Measurements from ENCODE around the gene GATB.

Gene GATB

DNA sequence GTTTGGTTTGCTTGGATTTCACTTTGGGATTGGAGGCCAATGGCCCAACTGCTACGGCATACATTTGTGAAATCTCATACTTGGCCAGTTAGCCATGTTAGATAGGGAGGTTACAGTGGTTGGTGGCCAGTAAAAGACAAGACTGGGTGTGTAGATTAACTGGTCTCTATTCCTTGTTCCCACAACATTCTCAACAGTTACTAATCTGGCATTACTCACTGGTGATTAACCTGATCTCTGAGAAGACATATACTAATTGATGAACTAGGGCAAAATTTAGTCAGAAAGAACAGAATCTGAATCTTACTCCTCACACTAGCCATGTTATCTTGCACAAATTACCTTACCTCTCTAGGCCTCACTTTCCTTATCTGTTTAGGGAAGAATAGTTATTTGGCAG, 33.4 kb downstream of the GATB start:
- peaks cover 0 to 10% (median 4%) of the 10 kb centered on the region in 4 experiments for H3K4me1 ChIP-seq (ENCODE audit: control extremely low read depth in 1 of 4, control insufficient read depth in 4 of 4, insufficient read depth in 4 of 4, low read length in 3 of 4)
- H3K27ac ChIP-seq (ENCODE audit: insufficient read depth in 1 of 2, low read depth in 1 of 2, low read length in 2 of 2, poor library complexity in 1 of 2, severe bottlenecking in 2 of 2): no peak overlapping the region
- H3K4me3 ChIP-seq (ENCODE audit: control insufficient read depth in 1 of 7, extremely low read depth in 1 of 7, insufficient read depth in 4 of 7, low read depth in 2 of 7, low read length in 6 of 7): no peak overlapping the region
- CTCF ChIA-PET: no interaction called here
- POLR2A ChIA-PET: no interaction called here
- DNase-seq: no peak
- H3K9me3 ChIP-seq (ENCODE audit: control extremely low read depth in 1 of 5, control insufficient read depth in 4 of 5, insufficient read depth in 2 of 5, low read depth in 1 of 5, low read length in 4 of 5): no peaks in the 10 kb centered on the region
- no CpG with 5 or more reads among the region's 1 CpG for WGBS (ENCODE audit: insufficient coverage)
- peaks cover 0 to 8% (median 2%) of the 10 kb centered on the region in 4 experiments for H3K36me3 ChIP-seq (ENCODE audit: control insufficient read depth in 4 of 4, insufficient read depth in 4 of 4, low read length in 3 of 4)
- H3K27me3 ChIP-seq (replicated peaks in 2 of 5; ENCODE audit: control insufficient read depth in 4 of 5, insufficient read depth in 5 of 5, low read length in 4 of 5): no peaks in the 10 kb centered on the region

DNA sequence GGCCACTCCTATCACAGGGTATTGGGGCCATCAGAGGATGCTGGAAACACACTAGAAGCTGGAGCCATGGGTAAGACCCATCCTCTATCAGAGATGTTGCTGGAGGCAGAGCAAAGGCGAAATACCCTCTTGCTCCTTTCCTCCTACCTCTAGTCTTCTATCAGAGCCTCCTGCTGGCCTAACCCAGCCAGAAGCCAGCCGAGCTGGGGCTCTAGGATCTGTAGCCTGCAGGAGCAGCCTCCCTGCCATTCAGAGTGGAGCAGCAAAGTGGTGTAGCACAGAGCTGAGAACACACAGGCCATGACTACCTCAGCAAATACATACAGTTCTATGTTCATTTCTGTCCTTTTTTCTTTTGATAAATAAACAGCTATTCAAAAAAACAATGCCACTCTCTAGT, 35.7 kb downstream of the GATB start:
- 92% methylated on average over 2 of the region's 2 CpGs for WGBS (ENCODE audit: insufficient coverage)
- ChIA-PET POLR2A (no interaction called here), CTCF (no interaction called here)
- H3K4me1 ChIP-seq (ENCODE audit: control extremely low read depth in 1 of 4, control insufficient read depth in 4 of 4, insufficient read depth in 4 of 4, low read length in 3 of 4): peaks cover 0 to 10% (median 4%) of the 10 kb centered on the region in 4 experiments
- no peaks in the 10 kb centered on the region for H3K9me3 ChIP-seq (ENCODE audit: control extremely low read depth in 1 of 5, control insufficient read depth in 4 of 5, insufficient read depth in 2 of 5, low read depth in 1 of 5, low read length in 4 of 5)
- H3K36me3 ChIP-seq (ENCODE audit: control insufficient read depth in 4 of 4, insufficient read depth in 4 of 4, low read length in 3 of 4): peaks cover 0 to 9% (median 2%) of the 10 kb centered on the region in 4 experiments
- H3K27me3 ChIP-seq (replicated peaks in 2 of 5; ENCODE audit: control insufficient read depth in 4 of 5, insufficient read depth in 5 of 5, low read length in 4 of 5): no peaks in the 10 kb centered on the region
- no peak overlapping the region for H3K4me3 ChIP-seq (ENCODE audit: control insufficient read depth in 1 of 7, extremely low read depth in 1 of 7, insufficient read depth in 4 of 7, low read depth in 2 of 7, low read length in 6 of 7)
- no peak for DNase-seq
- H3K27ac ChIP-seq (ENCODE audit: insufficient read depth in 1 of 2, low read depth in 1 of 2, low read length in 2 of 2, poor library complexity in 1 of 2, severe bottlenecking in 2 of 2): no peak overlapping the region

DNA sequence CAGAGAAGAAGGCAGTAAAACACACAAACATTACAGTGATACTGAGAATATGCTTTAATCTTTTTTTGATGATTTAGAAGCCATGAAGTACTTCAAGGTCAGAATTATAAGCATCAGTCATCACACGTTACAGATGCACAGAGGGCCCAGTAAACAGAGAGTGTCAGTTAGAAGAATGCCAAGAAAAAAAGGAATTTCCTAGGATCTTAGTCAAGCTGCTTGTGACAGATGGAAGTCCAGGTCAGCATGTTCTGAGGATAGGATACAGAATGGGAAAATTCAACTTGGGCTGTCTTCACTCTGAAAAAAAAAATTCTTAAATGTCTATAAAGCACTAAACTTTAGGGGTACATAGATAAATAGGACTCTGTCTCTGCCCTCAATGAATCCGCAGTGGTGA, 38.9 kb downstream of the GATB start:
- 100% methylated on average over 1 of the region's 2 CpGs for WGBS (ENCODE audit: insufficient coverage)
- peaks cover 0 to 23% (median 7%) of the 10 kb centered on the region in 4 experiments for H3K36me3 ChIP-seq (ENCODE audit: control insufficient read depth in 4 of 4, insufficient read depth in 4 of 4, low read length in 3 of 4)
- DNase-seq: no peak
- H3K27me3 ChIP-seq (replicated peaks in 2 of 5; ENCODE audit: control insufficient read depth in 4 of 5, insufficient read depth in 5 of 5, low read length in 4 of 5): no peaks in the 10 kb centered on the region
- no peak overlapping the region for H3K27ac ChIP-seq (ENCODE audit: insufficient read depth in 1 of 2, low read depth in 1 of 2, low read length in 2 of 2, poor library complexity in 1 of 2, severe bottlenecking in 2 of 2)
- peaks cover 0 to 10% (median 4%) of the 10 kb centered on the region in 4 experiments for H3K4me1 ChIP-seq (ENCODE audit: control extremely low read depth in 1 of 4, control insufficient read depth in 4 of 4, insufficient read depth in 4 of 4, low read length in 3 of 4)
- CTCF ChIA-PET: interaction anchor here (1.5 kb wide), 1 partner anchor 9 kb away, joined by 3 read pairs; no protein-coding TSS in a partner anchor
- no peaks in the 10 kb centered on the region for H3K9me3 ChIP-seq (ENCODE audit: control extremely low read depth in 1 of 5, control insufficient read depth in 4 of 5, insufficient read depth in 2 of 5, low read depth in 1 of 5, low read length in 4 of 5)
- H3K4me3 ChIP-seq (ENCODE audit: control insufficient read depth in 1 of 7, extremely low read depth in 1 of 7, insufficient read depth in 4 of 7, low read depth in 2 of 7, low read length in 6 of 7): no peak overlapping the region
- POLR2A ChIA-PET: no interaction called here

DNA sequence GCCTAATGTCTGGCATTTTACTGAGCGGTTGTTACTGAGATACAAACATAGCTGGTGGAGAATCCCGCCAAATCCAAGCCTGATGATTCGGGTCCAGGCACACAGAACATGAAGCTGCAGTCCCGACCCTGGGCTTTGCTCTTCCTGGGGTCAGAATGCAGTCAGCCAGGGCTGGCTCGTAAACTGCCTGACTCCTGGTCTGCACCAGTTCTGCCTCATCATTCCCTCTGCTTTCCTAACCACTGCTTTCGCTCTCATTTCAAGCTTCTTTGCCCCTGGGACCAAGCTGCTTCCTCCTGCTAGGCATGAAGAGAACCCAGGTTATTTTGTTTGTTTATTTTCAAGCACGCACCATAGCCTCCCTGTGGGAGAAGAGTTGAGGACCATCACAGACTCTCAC, 39.3 kb downstream of the GATB start:
- 94% methylated on average over 6 of the region's 7 CpGs for WGBS (ENCODE audit: insufficient coverage)
- Histone ChIP-seq H3K9me3 (ENCODE audit: control extremely low read depth in 1 of 5, control insufficient read depth in 4 of 5, insufficient read depth in 2 of 5, low read depth in 1 of 5, low read length in 4 of 5) (no peaks in the 10 kb centered on the region), H3K27me3 (replicated peaks in 2 of 5; ENCODE audit: control insufficient read depth in 4 of 5, insufficient read depth in 5 of 5, low read length in 4 of 5) (no peaks in the 10 kb centered on the region), H3K27ac (ENCODE audit: insufficient read depth in 1 of 2, low read depth in 1 of 2, low read length in 2 of 2, poor library complexity in 1 of 2, severe bottlenecking in 2 of 2) (no peak overlapping the region), H3K4me1 (ENCODE audit: control extremely low read depth in 1 of 4, control insufficient read depth in 4 of 4, insufficient read depth in 4 of 4, low read length in 3 of 4) (peaks cover 0 to 10% (median 4%) of the 10 kb centered on the region in 4 experiments), H3K4me3 (ENCODE audit: control insufficient read depth in 1 of 7, extremely low read depth in 1 of 7, insufficient read depth in 4 of 7, low read depth in 2 of 7, low read length in 6 of 7) (no peak overlapping the region), H3K36me3 (ENCODE audit: control insufficient read depth in 4 of 4, insufficient read depth in 4 of 4, low read length in 3 of 4) (peaks cover 0 to 27% (median 9%) of the 10 kb centered on the region in 4 experiments)
- ChIA-PET POLR2A (no interaction called here), CTCF (interaction anchor here (1.5 kb wide), 1 partner anchor 8 kb away, joined by 3 read pairs; no protein-coding TSS in a partner anchor)
- no peak for DNase-seq

DNA sequence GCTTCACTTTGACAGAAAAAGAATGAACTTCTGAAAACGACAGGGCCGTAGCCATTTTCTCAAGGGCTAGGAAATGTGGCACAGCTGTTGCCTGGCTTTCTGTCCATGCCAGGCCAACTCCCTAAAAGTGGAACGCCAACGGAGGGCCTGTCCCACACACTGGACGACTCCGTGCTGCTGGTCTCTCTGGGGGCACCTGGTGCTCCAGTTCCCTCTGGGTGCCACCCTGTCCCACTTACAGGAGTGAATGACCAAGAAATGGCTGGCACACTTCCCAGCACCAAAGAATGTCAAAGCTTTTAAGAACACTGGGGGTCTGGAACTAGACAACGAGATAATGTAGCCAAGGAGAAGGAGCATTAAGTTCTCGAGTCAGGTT, 40.9 kb downstream of the GATB start:
- no peak overlapping the region for H3K4me3 ChIP-seq (ENCODE audit: control insufficient read depth in 1 of 7, extremely low read depth in 1 of 7, insufficient read depth in 4 of 7, low read depth in 2 of 7, low read length in 6 of 7)
- ChIA-PET CTCF (no interaction called here), POLR2A (no interaction called here)
- H3K4me1 ChIP-seq (ENCODE audit: control extremely low read depth in 1 of 4, control insufficient read depth in 4 of 4, insufficient read depth in 4 of 4, low read length in 3 of 4): peaks cover 0 to 7% (median 3%) of the 10 kb centered on the region in 4 experiments
- no peak for DNase-seq
- 100% methylated on average over 8 of the region's 8 CpGs for WGBS (ENCODE audit: insufficient coverage)
- no peaks in the 10 kb centered on the region for H3K9me3 ChIP-seq (ENCODE audit: control extremely low read depth in 1 of 5, control insufficient read depth in 4 of 5, insufficient read depth in 2 of 5, low read depth in 1 of 5, low read length in 4 of 5)
- H3K27ac ChIP-seq (ENCODE audit: insufficient read depth in 1 of 2, low read depth in 1 of 2, low read length in 2 of 2, poor library complexity in 1 of 2, severe bottlenecking in 2 of 2): no peak overlapping the region
- no peaks in the 10 kb centered on the region for H3K27me3 ChIP-seq (replicated peaks in 2 of 5; ENCODE audit: control insufficient read depth in 4 of 5, insufficient read depth in 5 of 5, low read length in 4 of 5)
- peaks cover 0 to 37% (median 16%) of the 10 kb centered on the region in 4 experiments for H3K36me3 ChIP-seq (ENCODE audit: control insufficient read depth in 4 of 4, insufficient read depth in 4 of 4, low read length in 3 of 4)

DNA sequence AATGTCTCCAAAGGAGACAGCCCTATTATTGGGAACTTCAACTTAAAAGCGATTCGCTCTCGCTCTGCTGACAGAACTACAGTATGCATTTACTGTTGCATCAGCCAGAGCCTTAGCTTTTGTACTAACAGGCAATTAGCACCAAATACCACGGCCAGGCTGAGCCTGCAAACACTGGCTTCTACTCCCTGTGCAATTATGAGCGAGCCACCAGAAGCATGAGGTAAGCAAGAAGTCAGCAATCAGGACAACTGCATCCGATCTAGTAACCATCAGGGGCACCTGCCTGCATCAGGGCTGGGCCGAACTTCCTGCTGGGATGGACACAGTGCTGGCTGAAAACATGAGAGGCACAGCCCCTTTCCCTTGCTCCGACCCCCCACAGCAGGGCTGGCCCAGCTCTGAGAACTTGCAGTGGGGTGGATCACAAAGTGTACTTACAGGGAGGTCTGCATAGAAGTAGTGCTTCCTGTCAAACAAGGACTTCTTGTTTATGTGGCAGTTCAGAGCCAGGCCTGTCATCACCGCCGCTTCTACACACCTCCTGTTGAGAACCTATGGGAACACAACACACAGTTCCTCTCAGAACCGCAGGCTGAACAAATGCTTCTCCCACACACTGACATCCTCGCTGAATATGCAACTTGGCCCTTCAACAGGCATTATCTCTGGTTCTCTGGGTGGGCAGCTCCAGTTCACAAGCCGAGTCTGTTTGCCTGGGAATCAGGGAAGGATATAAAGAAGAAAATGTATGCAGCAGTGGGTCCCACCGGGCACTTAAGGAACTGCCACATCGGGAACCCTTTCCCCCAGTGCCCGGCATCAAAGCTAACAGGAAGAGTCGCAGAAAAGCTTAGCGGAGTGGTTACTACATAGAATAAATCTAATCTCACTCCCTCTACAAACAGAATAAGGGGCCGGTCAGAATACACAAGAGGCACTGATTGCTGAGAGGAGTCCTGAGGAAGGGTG, 41.5 kb downstream of the GATB start:
- WGBS (ENCODE audit: insufficient coverage): 96% methylated on average over 18 of the region's 19 CpGs
- no peak overlapping the region for H3K27ac ChIP-seq (ENCODE audit: insufficient read depth in 1 of 2, low read depth in 1 of 2, low read length in 2 of 2, poor library complexity in 1 of 2, severe bottlenecking in 2 of 2)
- peaks cover 0 to 2% (median 0%) of the 10 kb centered on the region in 4 experiments for H3K4me1 ChIP-seq (ENCODE audit: control extremely low read depth in 1 of 4, control insufficient read depth in 4 of 4, insufficient read depth in 4 of 4, low read length in 3 of 4)
- H3K9me3 ChIP-seq (ENCODE audit: control extremely low read depth in 1 of 5, control insufficient read depth in 4 of 5, insufficient read depth in 2 of 5, low read depth in 1 of 5, low read length in 4 of 5): no peaks in the 10 kb centered on the region
- no peak overlapping the region for H3K4me3 ChIP-seq (ENCODE audit: control insufficient read depth in 1 of 7, extremely low read depth in 1 of 7, insufficient read depth in 4 of 7, low read depth in 2 of 7, low read length in 6 of 7)
- peaks cover 0 to 40% (median 17%) of the 10 kb centered on the region in 4 experiments for H3K36me3 ChIP-seq (ENCODE audit: control insufficient read depth in 4 of 4, insufficient read depth in 4 of 4, low read length in 3 of 4)
- no peak for DNase-seq
- ChIA-PET POLR2A (no interaction called here), CTCF (no interaction called here)
- no peaks in the 10 kb centered on the region for H3K27me3 ChIP-seq (replicated peaks in 2 of 5; ENCODE audit: control insufficient read depth in 4 of 5, insufficient read depth in 5 of 5, low read length in 4 of 5)

DNA sequence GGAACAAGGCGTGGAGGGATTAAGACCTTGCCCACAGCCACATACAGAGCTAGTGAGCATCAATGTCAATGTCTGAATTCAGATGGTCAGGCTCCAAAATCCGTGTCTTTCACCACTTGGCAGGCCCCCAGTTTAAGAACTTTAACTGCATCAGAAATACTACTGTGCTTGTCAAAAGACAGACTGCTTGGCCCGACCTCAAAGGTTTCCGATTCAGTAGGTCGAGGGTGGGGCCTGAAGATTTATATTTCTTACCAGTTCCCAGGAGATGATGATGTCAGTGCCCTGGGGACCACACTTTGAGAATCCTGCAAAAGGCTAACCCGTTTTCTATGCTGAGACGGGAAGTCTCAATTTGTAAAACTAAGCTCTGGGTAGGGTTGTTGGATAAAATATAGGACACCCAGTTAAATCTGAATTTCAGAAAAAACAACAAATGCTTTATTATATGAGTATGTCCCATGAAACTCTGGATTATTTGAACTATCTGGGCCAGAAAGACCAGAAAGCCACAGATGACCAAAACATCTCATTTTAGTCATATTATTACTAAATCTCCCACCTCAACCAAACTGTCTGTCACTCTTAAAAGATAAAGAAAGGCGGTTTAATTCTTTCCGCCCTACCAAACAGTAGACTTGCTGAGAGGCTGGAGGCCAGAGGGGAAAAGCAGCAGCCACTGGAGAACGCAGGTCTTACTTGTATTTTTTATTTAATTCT, 42.7 kb downstream of the GATB start:
- Histone ChIP-seq H3K27ac (ENCODE audit: insufficient read depth in 1 of 2, low read depth in 1 of 2, low read length in 2 of 2, poor library complexity in 1 of 2, severe bottlenecking in 2 of 2) (no peak overlapping the region), H3K27me3 (replicated peaks in 2 of 5; ENCODE audit: control insufficient read depth in 4 of 5, insufficient read depth in 5 of 5, low read length in 4 of 5) (no peaks in the 10 kb centered on the region), H3K36me3 (ENCODE audit: control insufficient read depth in 4 of 4, insufficient read depth in 4 of 4, low read length in 3 of 4) (peaks cover 0 to 46% (median 20%) of the 10 kb centered on the region in 4 experiments), H3K9me3 (ENCODE audit: control extremely low read depth in 1 of 5, control insufficient read depth in 4 of 5, insufficient read depth in 2 of 5, low read depth in 1 of 5, low read length in 4 of 5) (no peaks in the 10 kb centered on the region), H3K4me3 (ENCODE audit: control insufficient read depth in 1 of 7, extremely low read depth in 1 of 7, insufficient read depth in 4 of 7, low read depth in 2 of 7, low read length in 6 of 7) (no peak overlapping the region), H3K4me1 (ENCODE audit: control extremely low read depth in 1 of 4, control insufficient read depth in 4 of 4, insufficient read depth in 4 of 4, low read length in 3 of 4) (no peaks in the 10 kb centered on the region)
- WGBS (ENCODE audit: insufficient coverage): 91% methylated on average over 6 of the region's 10 CpGs
- ChIA-PET POLR2A (no interaction called here), CTCF (no interaction called here)
- no peak for DNase-seq
